IPS-11a (cell line): Measurements from ENCODE around the gene ARHGDIG.

ENCODE experiments used
- H3K4me3 ChIP-seq: one replicate; pipeline ENCODE4 v1.5.1; 2013; ENCODE audit warnings: low read depth, low read length, control low read depth

The ARHGDIG gene

GRCh38 chr16:279531-279930 is 860 bp upstream of the ARHGDIG start:
- H3K4me3 ChIP-seq, result no peak overlapping the region

GRCh38 chr16:280005-280460 is 358 bp upstream of the ARHGDIG start:
- peak overlapping the region; percentile 8 for H3K4me3 ChIP-seq

- H3K4me3 ChIP-seq, result peak overlapping the region; percentile 39
These were observed 734 bp downstream of the ARHGDIG start for GRCh38 chr16:280991-281659.

GRCh38 chr16:281660-282255 is 1.4 kb downstream of the ARHGDIG start:
- H3K4me3 ChIP-seq, result no peak overlapping the region

- H3K4me3 ChIP-seq, result no peak overlapping the region
These were observed 2.1 kb downstream of the ARHGDIG start for GRCh38 chr16:282491-282890.

GRCh38 chr16:283033-283805 is 2.8 kb downstream of the ARHGDIG start, which contains the start of gene PDIA2:
Gene PDIA2 (plus strand): TSS chr16:283164. CDS start chr16:283170, 6 bp downstream.
- no peak within 1 kb of the TSS for H3K4me3 ChIP-seq

- no peak overlapping the region for H3K4me3 ChIP-seq
These were observed 4.1 kb downstream of the ARHGDIG start for GRCh38 chr16:284204-285120.

- H3K4me3 ChIP-seq, result no peak overlapping the region
These were observed 5.0 kb downstream of the ARHGDIG start for GRCh38 chr16:285146-286055.

GRCh38 chr16:286491-287297 is 6.3 kb downstream of the ARHGDIG start:
- H3K4me3 ChIP-seq, result no peak overlapping the region

- H3K4me3 ChIP-seq, result no peak overlapping the region
These were observed 7.0 kb downstream of the ARHGDIG start for GRCh38 chr16:287298-287811.

GRCh38 chr16:287981-288920 is 7.9 kb downstream of the ARHGDIG start:
- H3K4me3 ChIP-seq, result no peak overlapping the region

- no peak overlapping the region for H3K4me3 ChIP-seq
These were observed 9.1 kb downstream of the ARHGDIG start for GRCh38 chr16:289395-289997.

GRCh38 chr16:290015-290680 is 9.8 kb downstream of the ARHGDIG start:
- no peak overlapping the region for H3K4me3 ChIP-seq

GRCh38 chr16:290681-291405 is 10.5 kb downstream of the ARHGDIG start:
- H3K4me3 ChIP-seq, result no peak overlapping the region

- no peak overlapping the region for H3K4me3 ChIP-seq
These were observed 11.1 kb downstream of the ARHGDIG start for GRCh38 chr16:291539-291938.
